Left forelimb (tissue), 1 donor: ENCODE data around the gene SMARCD2.
"Not testable (repeated sequence)": the region's sequence is repeated elsewhere in the genome, so short reads cannot be mapped to it uniquely, and the experiment has no call there.

Experiments
- DNase-seq: peaks from one replicate; pipeline ENCODE4 v3.0.0-alpha.2; 2018; ENCODE audit warnings: low spot score

SMARCD2 gene

GRCh38 chr17:63850401-63850800 is 7.9 kb upstream of the SMARCD2 start:
- no peak for DNase-seq

DNA sequence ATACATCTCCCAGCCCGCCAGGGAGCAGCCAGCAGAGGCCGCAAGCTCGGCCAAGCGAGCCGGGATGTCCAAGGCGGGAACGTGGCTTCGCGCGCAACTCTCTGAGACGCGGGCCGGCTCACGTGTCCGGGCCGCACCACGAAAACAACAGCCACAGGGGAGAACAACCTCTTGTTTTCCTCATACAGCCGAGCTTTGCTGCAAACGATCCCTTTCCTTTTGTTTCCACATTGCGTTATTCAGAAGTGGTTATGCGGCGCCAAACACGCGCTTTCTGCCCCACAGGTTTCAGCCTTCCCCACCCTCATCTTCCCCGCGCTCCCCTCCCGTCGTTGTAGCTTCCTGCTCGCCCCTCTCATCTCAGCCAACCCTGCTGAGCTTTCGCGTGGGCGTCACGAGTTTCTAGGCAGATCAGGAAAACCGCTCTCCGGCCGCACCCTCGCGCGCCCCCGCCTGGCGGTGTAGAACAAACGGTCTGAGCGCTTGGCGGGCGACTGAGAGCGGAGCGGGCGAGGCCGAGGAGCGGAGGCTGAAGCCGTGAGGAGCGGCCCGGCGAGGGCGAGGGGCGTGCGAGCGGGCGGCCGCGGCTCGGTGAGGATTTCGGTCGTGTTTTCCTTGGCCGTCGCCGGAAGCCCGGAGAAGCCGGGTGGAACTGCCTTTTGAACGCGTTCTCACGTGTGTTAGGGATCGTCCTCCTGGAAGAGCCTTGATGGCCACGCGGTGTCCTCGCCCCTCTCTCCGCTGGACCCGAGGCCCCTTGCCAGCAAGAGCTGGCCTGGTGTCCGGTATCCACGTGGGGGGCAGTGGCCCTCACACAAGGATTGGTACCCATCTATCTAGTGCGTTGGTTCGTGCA is 6.6 kb upstream of the SMARCD2 start:
- DNase-seq, result peak; percentile 92

DNA sequence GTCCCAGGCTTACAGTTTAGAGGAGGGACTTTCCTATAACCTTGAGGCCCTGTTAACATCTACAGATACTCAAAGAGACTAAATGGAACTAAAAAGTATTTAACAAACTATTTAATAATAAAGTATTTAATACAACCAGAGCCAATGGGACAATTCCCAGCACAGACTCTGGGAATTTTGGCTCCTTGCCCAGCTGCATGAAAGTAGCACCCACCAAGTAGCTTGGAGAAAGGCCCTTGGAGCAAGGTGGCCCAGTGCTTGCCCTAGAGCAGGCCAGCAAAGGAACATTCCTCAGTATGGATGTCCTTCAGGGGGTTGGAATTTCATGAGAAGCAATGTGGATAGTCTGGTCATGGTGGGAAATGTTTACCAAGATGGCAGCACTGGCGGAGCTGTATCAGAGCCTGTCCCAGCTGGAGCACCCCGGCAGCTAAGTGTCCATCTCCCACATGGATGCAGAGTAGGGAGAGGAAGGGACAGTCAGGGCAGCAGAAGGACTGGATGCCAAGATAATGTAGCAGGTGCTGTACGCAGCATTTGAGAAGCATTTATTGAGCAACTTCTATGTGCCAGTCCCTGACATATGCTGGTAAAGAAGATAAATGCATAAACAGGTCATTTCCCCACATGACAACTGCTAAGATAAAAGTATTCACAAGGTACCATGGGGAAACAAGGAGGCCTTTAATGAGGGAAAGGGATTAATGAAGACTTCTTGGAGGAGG is 5.2 kb upstream of the SMARCD2 start:
- no peak for DNase-seq

DNA sequence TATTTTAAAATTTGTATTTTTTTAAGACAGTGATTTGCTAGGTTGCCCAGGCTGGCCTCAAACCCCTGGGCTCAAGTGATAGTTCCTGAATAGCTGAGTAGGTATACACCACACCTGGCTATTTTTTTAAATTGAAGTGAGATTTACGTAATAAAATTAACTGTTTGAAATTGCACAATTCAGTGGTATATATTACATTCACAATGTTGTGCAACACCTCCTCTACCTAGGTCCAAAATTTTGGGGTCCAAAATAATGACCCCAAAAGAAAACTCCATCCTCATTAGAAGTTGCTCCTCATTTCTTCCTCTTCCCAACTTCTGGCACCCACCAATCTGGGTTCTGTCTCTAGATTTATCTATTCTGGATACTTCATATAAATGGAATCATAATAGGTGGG is 3.0 kb upstream of the SMARCD2 start:
- DNase-seq, result no peak

GRCh38 chr17:63843910-63844677 is 1.6 kb upstream of the SMARCD2 start:
- DNase-seq, result no peak

- DNase-seq, result not testable (repeated sequence)
These were observed 953 bp upstream of the SMARCD2 start for GRCh38 chr17:63843387-63843888.

DNA sequence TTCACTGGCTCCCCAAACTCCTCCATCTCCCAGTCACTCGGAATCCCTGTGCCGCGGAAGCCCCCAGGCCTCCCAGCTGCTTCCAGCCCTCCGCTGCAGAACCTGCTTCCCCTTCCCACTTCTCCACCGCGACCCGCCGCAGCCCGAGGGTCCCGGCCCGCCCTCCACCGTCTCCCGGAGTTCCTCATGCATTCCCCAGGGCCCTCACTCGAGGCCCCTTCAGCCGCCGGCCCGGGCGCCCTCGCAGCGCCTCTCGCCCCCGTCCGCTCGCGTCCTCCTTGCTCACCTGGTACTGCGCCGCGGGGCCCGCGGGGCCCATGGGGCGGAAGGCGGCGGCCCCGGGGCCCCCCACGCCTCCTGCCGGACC is 329 bp downstream of the SMARCD2 start:
- DNase-seq, result no peak

DNA sequence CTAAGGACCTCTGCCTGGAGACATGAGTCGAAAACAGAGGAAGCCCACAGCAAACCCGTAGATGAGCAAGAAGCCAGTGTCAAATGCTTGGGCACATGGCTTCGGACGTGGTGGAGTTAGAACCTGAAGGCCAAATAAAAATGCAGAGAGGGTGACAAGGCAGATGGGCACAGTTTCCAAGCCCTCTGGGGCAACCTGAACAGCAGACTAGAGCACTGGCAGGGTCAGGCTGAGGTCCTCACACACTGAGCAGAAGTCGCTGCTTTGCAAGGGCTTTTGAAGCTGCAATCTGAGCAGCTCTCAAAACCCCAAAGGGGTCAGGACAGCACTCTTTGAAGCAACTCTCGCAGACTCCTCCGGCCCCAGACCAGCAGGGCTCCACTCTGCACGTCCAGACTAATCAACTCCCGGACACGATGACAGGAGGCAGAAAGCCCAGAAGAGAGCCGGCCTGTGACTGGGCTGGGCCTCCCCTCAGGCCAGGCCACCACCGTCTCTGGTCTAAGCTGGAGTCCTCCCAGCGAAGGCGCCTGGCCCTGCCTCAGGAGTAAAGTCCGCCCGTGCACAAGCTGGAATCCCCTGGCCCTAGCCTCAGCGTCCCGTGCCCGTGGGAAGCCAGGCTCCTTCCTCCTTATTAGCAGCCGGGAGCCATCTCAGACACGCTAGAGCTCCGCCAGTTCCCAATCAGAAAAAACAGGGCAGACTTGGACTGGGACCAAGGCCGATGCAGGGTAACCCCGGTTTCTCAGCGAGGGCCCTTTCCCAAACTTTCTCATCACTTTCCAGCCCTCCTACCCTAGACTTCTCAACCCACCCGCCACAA is 924 bp downstream of the SMARCD2 start:
- DNase-seq, result no peak

GRCh38 chr17:63840591-63841349 is 1.7 kb downstream of the SMARCD2 start:
- DNase-seq, result no peak

DNA sequence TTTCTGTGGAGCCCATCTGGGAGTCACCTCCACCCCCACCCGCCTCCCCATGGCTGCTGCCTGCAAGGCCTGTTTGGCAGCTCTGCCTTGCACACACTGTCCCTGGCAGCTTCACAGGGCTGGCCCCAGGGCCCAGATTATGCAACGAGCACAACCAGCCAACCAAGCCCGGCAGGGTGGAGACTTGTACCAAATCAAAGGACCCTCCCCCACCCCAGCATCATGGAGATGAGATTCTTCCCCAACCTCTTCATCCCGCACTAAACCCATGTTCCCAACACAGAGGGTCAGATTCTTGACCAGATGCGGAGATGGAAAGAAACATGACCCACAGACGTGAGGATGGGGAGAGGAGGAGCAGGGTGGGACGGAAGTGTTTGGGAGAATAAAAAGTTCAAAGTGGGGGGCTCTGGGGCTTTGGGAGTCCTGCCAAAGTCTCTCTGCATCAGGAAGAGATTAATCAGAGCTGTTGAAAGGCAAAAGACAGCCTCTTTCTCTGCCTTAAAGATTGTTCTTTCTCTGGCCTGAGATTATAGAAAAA is 3.8 kb downstream of the SMARCD2 start:
- no peak for DNase-seq

GRCh38 chr17:63837962-63838600 is 4.4 kb downstream of the SMARCD2 start:
- no peak for DNase-seq

GRCh38 chr17:63837480-63837879 is 5.0 kb downstream of the SMARCD2 start:
- no peak for DNase-seq

- no peak for DNase-seq
These were observed 5.7 kb downstream of the SMARCD2 start for GRCh38 chr17:63836811-63837210.

GRCh38 chr17:63835167-63835720 is 7.2 kb downstream of the SMARCD2 start:
- DNase-seq, result no peak

- DNase-seq, result no peak
These were observed 7.9 kb downstream of the SMARCD2 start for GRCh38 chr17:63834431-63835166.

DNA sequence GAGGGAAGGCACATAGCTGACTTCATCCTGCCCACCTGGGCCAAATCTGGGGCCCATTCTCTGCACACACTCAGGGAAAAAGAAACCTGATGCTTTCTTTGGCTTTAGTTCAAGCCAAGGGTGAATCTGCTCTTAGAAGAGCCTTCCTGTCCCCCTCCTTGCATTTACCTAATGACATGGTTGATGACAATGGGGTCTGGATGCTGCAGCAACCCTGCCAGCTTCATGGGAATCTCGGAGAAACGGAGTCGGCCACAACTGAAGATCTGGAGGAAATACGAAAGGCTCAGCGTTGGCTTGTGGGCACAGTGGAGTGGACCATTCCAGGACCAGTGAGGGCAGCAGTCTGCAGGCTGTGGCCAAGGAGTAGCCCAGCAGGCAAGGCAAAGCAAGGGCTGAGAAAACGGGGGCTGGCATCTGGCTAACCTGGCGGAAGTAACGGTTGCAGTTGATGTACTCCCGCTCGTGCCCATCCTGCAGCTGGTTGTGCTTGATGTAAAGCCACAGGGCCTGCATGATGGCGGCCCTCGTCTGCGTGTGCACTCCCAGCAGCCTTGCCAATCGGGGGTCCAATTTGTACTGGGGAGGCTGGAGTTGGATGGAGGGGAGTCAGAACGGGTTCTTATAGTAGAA is 8.6 kb downstream of the SMARCD2 start:
- DNase-seq, result no peak

DNA sequence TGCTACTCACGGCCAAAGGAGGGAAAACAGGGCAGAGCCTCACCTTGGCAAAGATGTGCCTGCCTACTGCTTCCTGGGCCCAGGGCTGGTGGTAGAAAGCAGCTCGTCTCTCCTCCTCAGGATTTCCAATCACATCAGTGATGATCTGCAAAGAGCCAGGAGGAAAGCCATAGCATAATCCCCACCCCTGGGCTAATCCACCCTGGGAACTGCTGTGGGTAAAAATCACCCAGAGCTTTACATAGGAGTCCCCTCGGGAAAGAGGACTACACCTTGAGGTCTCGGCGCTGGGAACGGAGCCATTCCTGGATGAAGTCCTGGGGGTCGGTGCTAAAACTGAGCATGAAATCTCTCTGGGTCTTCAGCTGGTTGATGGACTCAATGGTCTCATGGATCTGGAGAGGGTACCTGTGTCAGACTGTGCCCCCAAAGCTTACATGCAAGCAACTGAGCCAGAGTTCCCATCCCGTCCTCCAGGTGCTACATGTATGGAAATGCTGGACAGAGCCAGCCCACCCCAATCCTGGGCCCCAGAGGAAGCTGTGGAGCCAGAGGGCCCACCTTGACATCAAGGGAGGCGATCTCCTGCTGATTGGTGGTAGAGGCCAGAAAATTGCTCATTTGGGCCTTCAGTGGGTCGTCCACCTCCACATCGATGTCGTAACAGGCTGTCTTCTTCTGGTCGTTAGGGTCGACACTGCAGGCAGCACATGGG is 9.3 kb downstream of the SMARCD2 start:
- DNase-seq, result no peak

GRCh38 chr17:63832455-63832854 is 10.0 kb downstream of the SMARCD2 start:
- DNase-seq, result no peak
